Thoracic aorta (tissue), 2 donors: ENCODE results near the gene DSTN. TPM values are rescaled to one million over a fixed set of nuclear protein-coding genes. Genes with fewer than 3 reads are reported as not detected.

ENCODE experiments used
- ATAC-seq: fragments of 150-250 bp; one replicate; pipeline ENCODE4 v1.8.0; 2017; ENCODE audit warnings: low read depth; ENCODE audit not compliant: insufficient number of reproducible peaks, low FRiP score
- DNase-seq: peaks from one replicate; pipeline ENCODE4 v3.0.0-alpha.2; 2020; ENCODE audit warnings: low spot score
- H3K27ac ChIP-seq, 2 donors: fragments of 200-600 bp; sonication (generic); 1 replicate in 1 of 2; 2 replicates in 1 of 2; pipeline ENCODE4 v1.5.1; 2016; ENCODE audit warnings: mild to moderate bottlenecking in 2 of 2, moderate library complexity in 2 of 2
- H3K27me3 ChIP-seq: fragments of 200-600 bp; sonication (generic); replicated peaks from 2 replicates; pipeline ENCODE4 v1.6.0; 2016; ENCODE audit warnings: mild to moderate bottlenecking; ENCODE audit not compliant: insufficient read depth
- H3K36me3 ChIP-seq: fragments of 200-600 bp; sonication (generic); one replicate; pipeline ENCODE4 v1.5.1; 2016
- H3K4me1 ChIP-seq, 2 donors: fragments of 200-600 bp; sonication (generic); 1 replicate in 1 of 2; 2 replicates in 1 of 2; pipeline versions ENCODE4 v1.5.1 to v1.6.0; 2016; ENCODE audit warnings: low read depth in 2 of 2, mild to moderate bottlenecking in 1 of 2; ENCODE audit not compliant: control insufficient read depth in 1 of 2
- H3K4me3 ChIP-seq: fragments of 200-600 bp; sonication (generic); 2 replicates; pipeline ENCODE4 v1.5.1; 2016; ENCODE audit warnings: mild to moderate bottlenecking
- H3K9me3 ChIP-seq: fragments of 200-600 bp; sonication (generic); 2 replicates; pipeline ENCODE4 v1.5.1; 2016
- CTCF ChIP-seq: fragments of 200-600 bp; sonication (generic); IDR thresholded peaks from one replicate; pipeline ENCODE4 v1.5.1; 2019; ENCODE audit warnings: antibody characterized with exemption
- total RNA-seq, 2 donors: library from RNA; depleted of rRNA; stranded (reverse); fragments of >200 nt; gene quantifications; one replicate each; pipeline versions ENCODE4 v1.1.0 to v1.2.3, GENCODE V29; 2016

The DSTN gene
- total RNA-seq, 2 donors from 2014 or later, result 1,342 to 1,977 TPM

- H3K27me3 ChIP-seq, result no peaks in the 10 kb centered on the region
- TF ChIP-seq CTCF, result no peak
- peak overlapping the region; percentile 38 for H3K4me3 ChIP-seq
- DNase-seq (no peak), ATAC-seq (no peak)
- peaks cover 48 to 68% of the 10 kb centered on the region in 2 donors for H3K4me1 ChIP-seq
- H3K9me3 ChIP-seq, result no peaks in the 10 kb centered on the region
- H3K36me3 ChIP-seq, result no peaks in the 10 kb centered on the region
- H3K27ac ChIP-seq, result peak overlapping the region; percentile 98
These were observed 12.2 kb upstream of the DSTN start for GRCh38 chr20:17557675-17558006.

- ATAC-seq (peak; percentile 89), DNase-seq (peak; percentile 58)
- peak overlapping the region; percentile 60 for H3K4me3 ChIP-seq
- peak overlapping the region; percentile 98 for H3K27ac ChIP-seq
- no peaks in the 10 kb centered on the region for H3K27me3 ChIP-seq
- H3K36me3 ChIP-seq, result no peaks in the 10 kb centered on the region
- no peaks in the 10 kb centered on the region for H3K9me3 ChIP-seq
- no peak for TF ChIP-seq CTCF
- peaks cover 51 to 74% of the 10 kb centered on the region in 2 donors for H3K4me1 ChIP-seq
These were observed 11.5 kb upstream of the DSTN start for GRCh38 chr20:17558154-17558940.

- ATAC-seq, result no peak
- H3K4me3 ChIP-seq, result peak overlapping the region; percentile 60
- TF ChIP-seq CTCF, result no peak
- DNase-seq, result no peak
- peak overlapping the region; percentile 98 for H3K27ac ChIP-seq
- no peaks in the 10 kb centered on the region for H3K9me3 ChIP-seq
- H3K36me3 ChIP-seq, result no peaks in the 10 kb centered on the region
- peaks cover 51 to 80% of the 10 kb centered on the region in 2 donors for H3K4me1 ChIP-seq
- H3K27me3 ChIP-seq, result no peaks in the 10 kb centered on the region
These were observed 11.0 kb upstream of the DSTN start for GRCh38 chr20:17558941-17559304.

- Histone ChIP-seq H3K36me3 (no peaks in the 10 kb centered on the region), H3K4me3 (peak overlapping the region; percentile 60), H3K9me3 (no peaks in the 10 kb centered on the region), H3K27ac (peak overlapping the region; percentile 98), H3K27me3 (no peaks in the 10 kb centered on the region), H3K4me1 (peaks cover 51 to 83% of the 10 kb centered on the region in 2 donors)
- DNase-seq, result no peak
- no peak for ATAC-seq
- TF ChIP-seq CTCF, result no peak
These were observed 10.5 kb upstream of the DSTN start for GRCh38 chr20:17559338-17559737.

- H3K27me3 ChIP-seq, result no peaks in the 10 kb centered on the region
- H3K9me3 ChIP-seq, result no peaks in the 10 kb centered on the region
- H3K4me1 ChIP-seq, result peaks cover 51 to 88% of the 10 kb centered on the region in 2 donors
- H3K4me3 ChIP-seq, result no peak overlapping the region
- TF ChIP-seq CTCF, result no peak
- ATAC-seq (no peak), DNase-seq (no peak)
- H3K27ac ChIP-seq, result peak overlapping the region; percentile 98
- H3K36me3 ChIP-seq, result no peaks in the 10 kb centered on the region
These were observed 9.4 kb upstream of the DSTN start for GRCh38 chr20:17560344-17561074.
